HG03378 (cell line): ENCODE results near the gene PATJ.
"Not testable (repeated sequence)": the region's sequence is repeated elsewhere in the genome, so short reads cannot be mapped to it uniquely, and the experiment has no call there.

Experiments used
- ATAC-seq: cut with Tn5 transposase; IDR thresholded peaks from one replicate; pipeline ENCODE4 v1.9.1; 2021; ENCODE audit warnings: mild to moderate bottlenecking, moderate library complexity; ENCODE audit not compliant: unreplicated experiment

Gene PATJ

DNA sequence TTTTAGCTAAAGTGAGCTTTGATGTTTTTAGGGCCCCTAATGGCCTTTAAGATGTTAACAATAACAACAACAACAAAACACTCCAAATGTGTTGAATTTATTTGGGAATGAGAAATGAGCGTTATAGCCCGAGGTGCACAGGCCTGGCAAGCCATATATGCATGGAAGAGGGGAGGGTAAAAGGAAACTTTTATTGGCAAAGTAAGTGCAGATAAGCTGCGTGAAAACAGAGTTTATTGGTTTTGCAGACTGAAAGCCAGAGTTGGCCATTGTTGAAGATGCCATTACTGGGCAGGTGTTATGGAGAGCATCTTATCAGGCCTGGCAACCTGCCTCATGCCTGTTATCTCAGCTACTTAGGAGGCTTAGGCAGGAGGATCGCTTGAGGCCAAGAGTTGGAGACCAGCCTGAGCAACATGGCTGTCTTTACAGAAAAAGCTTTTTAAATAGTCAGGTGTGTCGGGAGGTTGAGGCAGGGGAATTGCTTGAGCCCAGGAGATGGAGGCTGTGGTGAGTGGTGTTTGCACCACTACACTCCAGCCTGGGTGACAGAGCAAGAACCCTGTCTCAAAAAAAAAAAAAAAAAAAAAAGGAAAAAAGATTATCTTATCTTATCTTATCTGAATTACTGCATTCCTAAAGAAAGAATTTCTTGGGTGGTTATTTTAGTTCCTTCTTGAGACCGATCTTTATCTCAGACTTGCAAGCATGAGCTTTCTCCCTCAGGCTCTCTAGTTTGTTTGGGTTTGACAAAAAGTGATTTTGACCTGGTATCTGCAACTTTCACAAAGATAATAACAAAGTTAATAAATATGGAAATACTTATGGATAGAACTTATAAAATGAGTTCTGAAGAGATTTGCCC lies 1.7 kb downstream of the PATJ start:
- no peak for ATAC-seq

GRCh38 chr1:61746813-61747212 lies 4.5 kb downstream of the PATJ start:
- no peak for ATAC-seq

- no peak for ATAC-seq
These were observed 6.3 kb downstream of the PATJ start for GRCh38 chr1:61748566-61748965.

DNA sequence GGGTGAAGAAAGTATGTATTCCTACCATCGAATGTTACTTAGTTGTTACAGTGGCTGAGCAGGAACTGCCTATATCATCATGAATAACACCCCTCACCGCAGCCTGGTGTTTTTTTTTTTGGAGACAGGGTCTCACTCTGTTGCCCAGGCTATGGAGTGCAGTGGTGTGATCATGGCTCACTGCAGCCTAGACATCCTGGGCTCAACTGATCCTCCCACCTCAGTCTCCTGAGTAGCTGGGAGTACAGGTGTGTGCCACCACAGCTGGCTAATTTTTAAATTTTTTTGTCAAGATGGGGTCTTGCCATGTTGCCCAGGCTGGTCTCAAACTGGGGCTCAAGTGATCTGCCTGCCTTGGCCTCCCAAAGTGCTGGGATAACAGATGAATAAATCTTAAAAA lies 7.3 kb downstream of the PATJ start:
- no peak for ATAC-seq

DNA sequence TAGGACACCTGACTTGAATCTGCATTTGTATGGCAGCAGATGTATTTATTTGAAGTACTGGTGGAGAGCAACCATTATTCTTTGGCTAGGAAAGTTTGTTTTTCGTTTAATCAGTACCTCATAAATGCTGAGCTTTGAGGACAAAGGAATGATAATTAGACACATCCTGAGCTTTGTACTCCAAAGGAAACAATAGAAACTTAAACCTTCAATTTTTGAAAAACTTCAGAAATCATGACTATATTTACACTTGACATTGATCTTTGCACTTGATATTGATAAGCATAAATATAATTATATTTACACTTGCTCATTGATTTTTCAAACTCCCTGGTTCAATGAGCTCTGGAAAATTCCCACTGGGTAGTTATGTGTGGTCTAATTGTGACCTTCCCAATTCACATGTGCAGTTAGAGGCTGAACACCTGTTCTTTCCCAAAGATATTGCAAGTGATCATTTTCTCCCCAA lies 10.7 kb downstream of the PATJ start:
- no peak for ATAC-seq

DNA sequence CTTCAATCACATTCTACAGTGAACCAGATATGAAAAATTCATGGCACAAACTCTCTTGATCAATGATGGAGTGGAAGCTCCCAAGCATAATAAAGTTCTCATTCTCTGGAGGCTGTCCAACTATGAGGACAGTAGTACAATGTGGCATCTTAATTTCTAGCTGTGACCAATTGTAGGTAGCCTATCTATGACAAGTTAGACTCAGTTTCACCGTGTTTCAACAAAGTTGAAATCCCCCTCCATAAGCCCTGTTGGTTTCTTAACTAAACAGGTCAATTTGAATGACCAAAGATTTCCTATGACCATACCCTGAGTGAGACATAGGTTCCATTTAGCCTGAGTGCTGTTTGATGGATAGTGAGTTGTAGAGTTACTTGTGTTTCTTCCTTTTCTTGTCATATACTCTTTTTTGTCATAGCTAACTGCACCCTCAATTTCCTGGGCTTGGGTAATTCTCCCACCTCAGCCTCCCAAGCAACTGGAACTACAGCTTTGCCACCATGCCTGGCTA lies 11.8 kb downstream of the PATJ start:
- no peak for ATAC-seq

DNA sequence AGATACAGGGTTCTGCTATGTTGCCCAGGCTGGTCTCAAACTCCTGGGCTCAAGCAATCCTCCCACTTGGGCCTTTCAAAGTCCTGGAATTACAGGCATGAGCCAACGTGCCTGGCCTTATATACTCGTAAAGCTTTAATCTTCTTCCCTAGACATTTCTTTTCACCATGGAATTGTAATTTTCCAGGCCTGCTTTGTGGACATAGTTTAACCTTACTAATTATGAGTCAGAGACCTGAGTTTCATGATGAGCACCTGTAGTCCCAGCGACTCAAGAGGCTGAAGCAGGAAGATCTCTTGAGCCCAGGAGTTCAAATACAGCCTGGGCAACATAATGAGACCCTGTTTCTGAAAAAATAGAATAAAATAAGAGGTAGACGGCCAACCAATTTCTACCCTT lies 12.3 kb downstream of the PATJ start:
- ATAC-seq = no peak

DNA sequence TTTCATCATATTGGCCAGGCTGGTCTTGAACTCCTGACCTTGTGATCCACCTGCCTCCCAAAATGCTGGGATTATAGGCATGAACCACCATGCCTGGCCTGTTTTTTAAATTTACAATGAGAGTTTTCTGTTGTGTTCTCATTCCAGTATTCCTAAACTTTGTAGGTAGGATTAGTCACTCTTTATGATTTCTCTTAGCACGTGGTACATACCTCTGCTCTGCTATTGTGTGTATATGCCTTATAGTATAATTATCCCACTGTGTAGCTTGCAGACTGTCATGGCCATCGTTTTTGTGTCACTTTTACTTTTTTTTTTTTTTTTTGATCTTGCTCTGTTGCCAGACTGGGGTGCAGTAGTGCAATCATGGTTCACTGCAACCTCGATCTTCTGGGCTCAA lies 14.5 kb downstream of the PATJ start:
- ATAC-seq = no peak

DNA sequence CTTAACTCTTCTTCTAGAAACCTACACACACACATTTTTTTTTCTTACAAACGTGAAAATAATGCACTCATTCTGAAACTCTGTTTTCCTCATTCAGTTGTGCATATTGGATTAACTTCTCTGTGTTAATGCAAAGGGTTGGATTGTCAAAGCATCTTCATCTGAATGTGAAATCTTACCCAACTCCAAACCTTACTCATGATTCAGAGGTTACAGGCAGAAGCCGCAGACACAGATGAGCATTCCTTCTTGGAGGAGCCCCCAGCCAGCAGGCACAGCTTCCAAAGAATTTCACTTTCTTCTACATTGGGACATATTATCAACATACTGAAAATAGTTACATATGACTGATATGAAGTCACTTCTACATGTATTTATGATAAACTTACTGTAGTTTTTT lies 15.7 kb downstream of the PATJ start:
- ATAC-seq = no peak

DNA sequence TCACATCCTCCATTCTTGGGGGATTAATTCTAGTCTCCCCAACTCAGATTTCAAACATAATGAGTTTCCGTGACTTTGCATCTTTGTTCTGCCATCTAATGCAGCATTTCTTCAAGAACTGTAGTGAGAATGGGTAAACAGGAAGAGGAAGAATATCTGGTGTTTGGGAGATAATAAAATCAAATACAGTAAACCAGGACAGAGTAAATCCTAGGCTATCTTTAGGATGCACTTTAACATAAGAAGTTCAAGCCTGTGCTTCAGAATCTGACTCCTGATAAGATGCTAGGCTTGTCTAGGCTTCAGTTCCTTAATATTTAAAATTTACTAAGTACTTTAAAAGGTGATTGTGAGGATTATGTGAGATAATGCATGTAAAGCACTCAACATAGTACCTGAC lies 27.9 kb downstream of the PATJ start:
- no peak for ATAC-seq

DNA sequence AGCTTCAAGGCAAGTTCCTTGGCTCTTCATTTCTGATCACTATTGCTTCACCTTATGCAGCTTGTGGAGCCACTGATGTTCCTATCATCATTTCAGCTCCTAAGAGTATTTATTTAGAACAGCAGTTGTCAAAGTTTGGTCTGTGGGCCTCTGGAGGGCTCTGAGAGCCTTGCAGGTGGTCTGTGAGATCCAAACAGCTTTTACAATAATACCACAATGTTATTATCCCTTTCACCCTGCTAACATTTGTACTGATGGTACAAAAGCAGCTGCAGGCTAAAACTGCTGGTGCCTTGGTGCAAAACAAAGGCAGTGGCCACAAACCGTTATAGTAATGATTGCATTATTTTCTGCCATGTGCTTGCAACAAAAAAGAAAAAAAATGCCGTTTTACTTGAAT lies 33.8 kb downstream of the PATJ start:
- no peak for ATAC-seq

DNA sequence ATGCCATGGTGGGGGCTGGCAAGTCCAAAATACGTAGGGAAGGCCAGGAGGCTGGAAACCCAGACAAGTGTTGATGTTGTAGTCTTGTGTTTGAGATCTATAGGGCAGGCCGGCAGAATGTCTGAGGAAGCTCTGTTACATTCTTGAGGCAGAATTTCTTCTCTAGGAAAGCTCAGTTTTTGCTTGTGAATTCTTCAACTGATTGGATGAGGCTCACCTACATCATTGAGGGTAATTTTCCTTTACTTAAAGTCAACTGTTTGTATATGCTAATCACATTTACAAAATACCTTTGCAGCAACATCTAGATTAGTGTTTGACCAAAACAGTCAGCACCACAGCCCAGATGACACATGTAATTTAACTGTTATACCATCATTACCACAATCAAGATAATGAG lies 37.0 kb downstream of the PATJ start:
- ATAC-seq = no peak

DNA sequence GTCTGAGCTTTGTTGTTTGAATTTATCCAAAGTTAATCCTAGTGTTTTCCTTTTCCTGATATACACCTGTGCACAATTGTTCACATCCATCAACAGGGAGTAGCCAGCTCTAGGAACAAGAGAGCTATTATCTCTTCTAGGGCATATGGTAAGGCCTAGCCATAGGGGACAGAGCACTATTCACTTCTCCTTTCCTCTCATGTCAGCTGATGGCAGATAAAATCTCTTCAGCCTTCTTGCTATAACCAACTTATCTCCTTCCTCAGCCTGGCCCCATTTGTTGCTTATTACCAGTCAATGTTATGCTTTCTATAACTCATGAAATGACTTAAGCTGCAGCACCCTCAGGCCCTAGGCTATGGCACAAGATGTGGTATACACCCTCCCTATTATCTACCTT lies 38.9 kb downstream of the PATJ start:
- ATAC-seq = no peak

- ATAC-seq = peak; percentile 90
These were observed 40.5 kb downstream of the PATJ start for GRCh38 chr1:61782771-61783170.

DNA sequence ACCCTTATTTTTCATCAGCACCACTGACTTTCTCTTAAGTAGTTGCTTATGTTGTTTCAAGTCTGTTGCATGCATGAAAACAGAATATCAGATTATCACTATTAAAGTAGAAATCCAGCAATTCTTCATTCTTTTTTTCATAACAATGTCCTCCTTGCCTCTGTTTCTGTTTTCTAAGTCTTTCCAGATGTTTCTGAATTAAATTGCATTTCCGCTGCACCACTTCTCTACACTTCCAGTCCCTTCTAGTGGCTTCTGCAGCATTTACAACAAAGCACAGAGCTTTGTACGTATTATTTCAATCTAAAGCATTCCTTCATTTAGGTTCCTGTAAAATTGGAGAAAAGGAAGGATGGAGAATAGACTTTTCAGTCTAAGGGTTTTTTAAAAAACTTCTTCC lies 42.4 kb downstream of the PATJ start:
- no peak for ATAC-seq

DNA sequence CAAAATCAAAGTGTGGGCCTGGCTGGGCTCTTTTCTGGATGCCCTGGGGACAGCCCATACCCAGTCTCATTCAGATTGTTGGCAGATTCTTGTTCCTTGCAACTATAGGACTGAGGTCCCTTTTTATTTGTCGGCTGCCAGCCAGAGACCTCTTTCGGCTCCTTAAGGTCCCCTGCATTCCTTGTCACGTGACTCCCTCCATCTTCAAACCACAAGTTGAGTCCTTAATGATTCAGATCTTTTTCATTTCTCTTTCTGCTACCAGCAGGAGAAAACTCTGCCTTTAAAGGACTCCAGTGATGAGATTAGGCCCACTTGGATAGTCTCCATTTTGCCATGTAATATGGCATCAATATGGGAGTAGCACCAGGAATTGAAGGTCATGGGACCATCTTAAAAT lies 48.6 kb downstream of the PATJ start:
- ATAC-seq = no peak

GRCh38 chr1:61797045-61797755 lies 54.9 kb downstream of the PATJ start:
- no peak for ATAC-seq

GRCh38 chr1:61801047-61801446 lies 58.8 kb downstream of the PATJ start:
- ATAC-seq = not testable (repeated sequence)

GRCh38 chr1:61807606-61808140 lies 65.4 kb downstream of the PATJ start:
- no peak for ATAC-seq

DNA sequence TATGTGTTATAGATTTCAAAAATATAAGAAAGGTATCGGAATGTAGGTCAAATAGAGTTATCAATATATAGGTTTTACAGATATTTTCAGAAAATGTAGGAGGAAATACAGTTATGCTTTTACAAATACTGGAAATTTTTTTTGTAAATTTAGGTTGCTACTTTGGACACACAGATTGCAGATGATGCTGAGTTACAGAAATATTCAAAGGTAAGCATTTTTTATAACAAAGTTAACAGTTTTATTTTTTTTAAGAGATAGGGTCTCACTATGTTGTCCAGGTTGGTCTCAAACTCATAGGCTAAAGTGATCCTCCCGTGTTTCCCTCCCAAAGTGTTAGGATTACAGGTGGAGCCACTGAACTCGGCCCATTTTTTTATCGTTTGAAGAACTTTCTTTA lies 66.0 kb downstream of the PATJ start:
- no peak for ATAC-seq

DNA sequence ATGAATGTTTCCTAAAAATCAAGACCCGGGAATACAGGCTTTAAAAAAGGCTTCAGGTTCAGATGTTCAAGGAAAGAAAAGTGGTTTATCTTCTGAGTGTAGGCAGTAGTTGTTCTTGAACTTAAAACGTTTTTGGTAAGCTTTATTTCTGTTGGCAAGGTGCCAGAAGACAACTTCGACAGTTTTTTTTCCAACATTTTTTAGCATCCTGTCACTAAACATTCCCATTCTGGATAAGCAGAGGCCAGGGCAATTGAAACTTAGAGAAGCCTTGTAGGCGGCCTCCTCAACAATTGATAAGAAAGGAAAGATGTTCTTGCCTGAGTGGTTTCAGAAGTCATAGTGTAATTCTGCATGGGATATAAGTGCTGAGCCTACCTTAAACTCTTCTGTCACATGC lies 66.7 kb downstream of the PATJ start:
- no peak for ATAC-seq

- no peak for ATAC-seq
These were observed 70.6 kb downstream of the PATJ start for GRCh38 chr1:61812916-61813315.
